H1 (cell line): ENCODE results near the gene HDAC3. TPM values are rescaled to one million over a fixed set of nuclear protein-coding genes. Genes with fewer than 3 reads are reported as not detected.

Experiments used
- EP300 ChIP-seq, 2 experiments: IDR thresholded peaks; 1 replicate in 1 of 2; 2 replicates in 1 of 2; pipeline ENCODE4 v1.6.1; 2011 to 2012; ENCODE audit warnings: low read depth in 2 of 2, low read length in 2 of 2, mild to moderate bottlenecking in 2 of 2, borderline replicate concordance in 1 of 2, inconsistent platforms in 1 of 2, moderate library complexity in 1 of 2
- KDM4A ChIP-seq: IDR thresholded peaks from one replicate; pipeline ENCODE4 v1.7.1; 2012; ENCODE audit warnings: low read depth, mild to moderate bottlenecking, moderate library complexity, low read length, inconsistent platforms; ENCODE audit not compliant: severe bottlenecking
- POLR2A ChIP-seq, 2 experiments: IDR thresholded peaks; 1 replicate in 1 of 2; 2 replicates in 1 of 2; pipeline ENCODE4 v1.6.1; 2011; ENCODE audit warnings: low read depth in 2 of 2, low read length in 2 of 2, mild to moderate bottlenecking in 2 of 2; ENCODE audit errors: control extremely low read depth in 1 of 2
- SIRT6 ChIP-seq: IDR thresholded peaks from one replicate; pipeline ENCODE4 v1.7.1; 2012; ENCODE audit warnings: low read length, inconsistent platforms
- SP4 ChIP-seq: IDR thresholded peaks from 2 replicates; pipeline ENCODE4 v1.6.1; 2012; ENCODE audit warnings: low read length, inconsistent platforms
- polyA plus RNA-seq, 7 experiments: library from polyadenylated mRNA; depleted of rRNA in 3 of 7; stranded (reverse) in 5 of 7; unstranded in 2 of 7; fragments of >200 nt in 5 of 7; fragments of 200-250 nt in 2 of 7; gene quantifications; 1 replicate in 5 of 7; 2 replicates in 1 of 7; 4 replicates in 1 of 7; pipeline versions ENCODE4 v1.2.1 to v1.2.3, GENCODE V29; 2011 to 2013; ENCODE audit warnings: missing spikeins in 2 of 7, mixed read lengths in 2 of 7
- total RNA-seq: library from RNA; stranded (reverse); fragmentation: NEBNext Ultra II Directional; extraction: Animal tissue kit (Norgen Biotek cat#: 25700); gene quantifications from 2 replicates; pipeline ENCODE4 v1.2.1, GENCODE V29; 2021
- TF ChIP-seq, protein P1 (sequence below): IDR thresholded peaks from 2 replicates; pipeline ENCODE4 v1.6.1; 2012; ENCODE audit warnings: inconsistent platforms

The HDAC3 gene
- total and polyA plus RNA-seq, 2 of the 8 experiments (the other 6 are each of a cell fraction or from before 2014, with no cell fraction given): 99.0 to 120 TPM

DNA sequence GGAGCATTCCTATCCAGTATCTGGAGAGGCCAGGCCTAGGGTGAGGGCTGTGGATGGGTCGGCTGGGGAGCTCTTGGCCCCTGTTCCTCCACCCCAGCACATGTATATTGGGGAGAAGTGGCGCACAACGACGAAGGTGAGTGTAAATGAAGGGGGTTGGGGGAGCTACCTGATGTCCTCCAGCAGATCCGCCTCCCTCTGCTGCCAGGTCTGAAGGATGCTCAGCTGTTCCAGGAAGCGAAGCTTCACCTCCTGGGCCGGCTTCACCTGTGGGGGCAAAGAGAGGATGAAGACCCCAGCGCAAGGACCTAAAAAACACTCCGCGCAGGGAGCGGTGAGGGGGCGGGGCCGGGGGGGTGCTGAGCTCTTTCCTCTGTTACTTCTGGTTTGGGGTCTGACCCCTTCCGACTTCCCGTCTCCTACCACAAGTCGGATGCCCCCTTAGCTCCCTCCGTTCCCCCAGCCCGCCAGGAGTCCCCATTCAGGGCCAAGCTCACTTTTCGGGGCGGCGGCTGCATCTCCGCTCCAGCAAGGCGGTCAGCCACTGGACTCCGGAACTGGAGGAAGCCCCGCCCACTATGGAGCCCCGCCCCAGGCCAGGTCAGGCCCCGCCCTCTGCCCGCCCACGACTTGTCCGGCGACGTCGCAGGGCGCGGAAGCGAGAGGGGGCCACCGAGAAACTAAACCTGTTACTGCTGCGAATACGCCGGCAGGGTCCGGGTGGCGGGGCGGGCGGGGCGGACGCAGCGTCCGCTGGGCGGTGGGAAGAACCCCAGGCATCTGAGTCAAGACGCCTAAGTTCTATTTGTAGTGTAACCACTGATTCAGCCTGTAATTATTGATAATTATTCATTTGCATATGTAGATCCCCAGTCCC is 14.4 kb upstream of the HDAC3 start, which contains the start of gene FCHSD1 (continued):
- TF ChIP-seq EP300 (IDR thresholded peaks at IDR 0.05; ENCODE audit: borderline replicate concordance in 1 of 2, low read depth in 2 of 2, low read length in 2 of 2) (no peak), KDM4A (peak; percentile 82), SP4 (no peak), POLR2A (IDR thresholded peaks at IDR 0.05; ENCODE audit: control extremely low read depth in 1 of 2, low read depth in 2 of 2, low read length in 2 of 2) (peak in 1 of 2 experiments; percentile 27; a peak in 1 of 3 replicates), SIRT6 (no peak)
- TF ChIP-seq, protein P1, sequence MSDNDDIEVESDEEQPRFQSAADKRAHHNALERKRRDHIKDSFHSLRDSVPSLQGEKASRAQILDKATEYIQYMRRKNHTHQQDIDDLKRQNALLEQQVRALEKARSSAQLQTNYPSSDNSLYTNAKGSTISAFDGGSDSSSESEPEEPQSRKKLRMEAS: peak; percentile 28; the same call in 1 of the 2 replicates
